Measurements from ENCODE around the gene VAT1.

The VAT1 gene

DNA sequence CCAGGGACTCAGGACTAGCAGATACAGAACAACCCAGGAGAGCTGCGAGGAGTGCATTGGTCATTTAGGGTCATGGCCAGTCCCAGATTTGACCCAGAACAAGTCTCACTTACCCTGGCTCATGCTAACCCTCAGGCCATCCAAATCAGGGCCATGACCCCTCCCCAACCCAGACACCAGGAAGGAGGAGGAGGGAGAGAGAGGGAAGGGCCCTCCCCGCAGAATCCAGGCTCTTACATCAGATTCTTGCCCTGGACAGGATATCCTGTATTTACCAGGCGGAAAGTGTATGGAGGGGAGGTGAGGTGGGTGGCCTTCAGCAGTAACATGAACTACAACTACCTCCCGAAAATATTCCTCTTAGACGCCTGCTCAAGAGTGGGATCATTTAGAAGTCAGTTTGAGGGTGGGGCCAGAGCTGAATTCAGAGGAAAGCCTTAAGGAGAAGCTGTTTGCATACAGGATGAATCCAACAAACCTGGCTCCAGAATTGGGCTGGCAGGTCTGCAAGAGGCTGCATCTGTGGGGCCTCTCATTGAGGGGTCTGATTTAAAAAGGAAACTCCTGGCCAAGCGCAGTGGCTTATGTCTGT lies 2.1 kb downstream of the VAT1 start:
- H3K27me3 Mint-ChIP-seq, result peaks cover 8% of the 10 kb centered on the region
- H3K36me3 Mint-ChIP-seq (ENCODE audit: low read depth), result peaks cover 69% of the 10 kb centered on the region
- intact Hi-C loops (cut with micrococcal nuclease), result loop anchor here (5.0 kb wide), 1 partner anchor 107 kb away; the partner anchor contains the start of gene BRCA1
- peaks cover 60% of the 10 kb centered on the region for H3K4me1 Mint-ChIP-seq (ENCODE audit: low read depth)
- H3K4me3 Mint-ChIP-seq, result peak overlapping the region; percentile 98
- peak overlapping the region; percentile 91 for H3K27ac Mint-ChIP-seq
- no peaks in the 10 kb centered on the region for H3K9me3 Mint-ChIP-seq

- peaks cover 60% of the 10 kb centered on the region for H3K4me1 Mint-ChIP-seq (ENCODE audit: low read depth)
- no peaks in the 10 kb centered on the region for H3K9me3 Mint-ChIP-seq
- peaks cover 3% of the 10 kb centered on the region for H3K27me3 Mint-ChIP-seq
- intact Hi-C loops (cut with micrococcal nuclease), result no loop called here
- peak overlapping the region; percentile 69 for H3K27ac Mint-ChIP-seq
- peaks cover 76% of the 10 kb centered on the region for H3K36me3 Mint-ChIP-seq (ENCODE audit: low read depth)
- peak overlapping the region; percentile 98 for H3K4me3 Mint-ChIP-seq
Observed at GRCh38 chr17:43019418-43019817, 2.8 kb downstream of the VAT1 start.

DNA sequence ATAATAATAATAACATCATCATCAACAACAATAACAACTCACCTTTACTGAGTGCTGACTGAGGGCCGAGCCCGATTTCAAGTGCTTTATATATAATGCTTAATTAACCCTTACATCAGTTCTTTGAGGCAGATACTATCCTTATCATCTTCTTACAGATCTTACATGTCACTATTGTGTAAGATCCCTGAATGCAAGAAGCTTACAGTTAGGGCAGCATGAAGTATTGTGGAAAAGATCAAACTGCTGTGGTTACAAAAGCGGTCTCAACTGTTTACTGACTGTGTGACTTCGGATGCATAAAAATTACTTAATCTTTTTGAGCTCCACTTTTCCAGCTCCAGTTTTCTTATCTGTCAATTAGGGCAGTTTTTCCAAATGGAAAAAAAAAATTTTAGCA lies 3.3 kb downstream of the VAT1 start:
- H3K4me3 Mint-ChIP-seq, result no peak overlapping the region
- no peaks in the 10 kb centered on the region for H3K9me3 Mint-ChIP-seq
- H3K36me3 Mint-ChIP-seq (ENCODE audit: low read depth), result peaks cover 81% of the 10 kb centered on the region
- H3K27ac Mint-ChIP-seq, result peak overlapping the region; percentile 69
- H3K4me1 Mint-ChIP-seq (ENCODE audit: low read depth), result peaks cover 62% of the 10 kb centered on the region
- intact Hi-C loops (cut with micrococcal nuclease), result no loop called here
- H3K27me3 Mint-ChIP-seq, result no peaks in the 10 kb centered on the region

GRCh38 chr17:43018008-43018853 lies 4.0 kb downstream of the VAT1 start:
- intact Hi-C loops (cut with micrococcal nuclease), result no loop called here
- Mint-ChIP-seq H3K4me1 (ENCODE audit: low read depth) (peaks cover 69% of the 10 kb centered on the region), H3K27me3 (no peaks in the 10 kb centered on the region), H3K4me3 (no peak overlapping the region), H3K27ac (no peak overlapping the region), H3K36me3 (ENCODE audit: low read depth) (peaks cover 88% of the 10 kb centered on the region), H3K9me3 (no peaks in the 10 kb centered on the region)

DNA sequence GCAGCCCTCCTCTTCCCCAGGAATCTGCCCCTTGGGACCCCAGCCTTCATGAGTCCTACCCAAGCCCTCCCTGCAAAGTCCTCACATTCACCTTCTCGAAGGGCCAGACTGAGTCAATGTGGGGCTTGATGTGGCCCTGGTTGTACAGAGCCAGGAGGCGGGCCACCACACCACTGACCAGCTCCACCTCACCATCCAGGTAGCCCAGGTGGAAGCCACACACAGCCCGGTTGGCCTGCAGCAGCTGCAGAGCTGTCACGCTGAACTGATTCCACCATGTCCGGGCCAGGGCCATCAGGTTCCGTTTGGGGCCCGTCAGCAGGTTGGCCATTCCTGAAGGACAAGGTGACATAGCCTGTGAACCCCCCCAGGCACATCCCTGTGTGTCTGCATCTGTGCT lies 6.0 kb downstream of the VAT1 start:
- Mint-ChIP-seq H3K27me3 (no peaks in the 10 kb centered on the region), H3K4me3 (no peak overlapping the region), H3K27ac (no peak overlapping the region), H3K36me3 (ENCODE audit: low read depth) (peaks cover 94% of the 10 kb centered on the region), H3K4me1 (ENCODE audit: low read depth) (peaks cover 82% of the 10 kb centered on the region), H3K9me3 (no peaks in the 10 kb centered on the region)
- intact Hi-C loops (cut with micrococcal nuclease), result no loop called here

GRCh38 chr17:43015579-43015978 lies 6.6 kb downstream of the VAT1 start:
- Mint-ChIP-seq H3K4me1 (ENCODE audit: low read depth) (peaks cover 79% of the 10 kb centered on the region), H3K4me3 (no peak overlapping the region), H3K27ac (peak overlapping the region; percentile 73), H3K9me3 (no peaks in the 10 kb centered on the region), H3K36me3 (ENCODE audit: low read depth) (peaks cover 89% of the 10 kb centered on the region), H3K27me3 (no peaks in the 10 kb centered on the region)
- intact Hi-C loops (cut with micrococcal nuclease), result no loop called here

GRCh38 chr17:43014649-43015542 lies 7.3 kb downstream of the VAT1 start:
- Mint-ChIP-seq H3K27me3 (no peaks in the 10 kb centered on the region), H3K4me1 (ENCODE audit: low read depth) (peaks cover 79% of the 10 kb centered on the region), H3K36me3 (ENCODE audit: low read depth) (peaks cover 89% of the 10 kb centered on the region), H3K27ac (peak overlapping the region; percentile 73), H3K4me3 (no peak overlapping the region), H3K9me3 (no peaks in the 10 kb centered on the region)
- intact Hi-C loops (cut with micrococcal nuclease), result no loop called here

DNA sequence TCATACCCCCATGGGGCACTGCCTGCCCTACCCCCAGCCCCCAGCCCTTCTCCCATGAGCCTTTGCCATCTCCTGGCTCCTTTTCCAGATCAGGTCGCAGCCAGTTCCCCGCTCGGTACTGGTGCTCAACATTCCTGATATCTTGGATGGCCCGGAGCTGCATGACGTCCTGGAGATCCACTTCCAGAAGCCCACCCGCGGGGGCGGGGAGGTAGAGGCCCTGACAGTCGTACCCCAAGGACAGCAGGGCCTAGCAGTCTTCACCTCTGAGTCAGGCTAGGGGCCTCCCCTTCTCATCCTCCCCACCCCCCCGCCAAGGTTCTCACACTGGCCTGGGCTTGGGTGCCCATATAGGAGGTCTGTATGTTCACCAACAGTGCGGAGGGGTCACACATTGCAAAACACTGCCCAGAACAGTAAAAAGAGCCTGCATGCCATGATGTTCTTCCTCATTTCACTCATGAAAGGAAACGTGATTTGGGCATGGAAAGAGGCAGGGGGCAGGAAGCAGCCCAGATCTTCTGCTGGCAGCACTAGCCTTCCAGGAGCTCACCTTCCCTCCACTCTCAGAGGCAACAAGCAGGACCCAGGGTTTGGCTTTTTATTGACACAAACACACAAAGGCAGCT lies 8.1 kb downstream of the VAT1 start:
- peaks cover 83% of the 10 kb centered on the region for H3K36me3 Mint-ChIP-seq (ENCODE audit: low read depth)
- peak overlapping the region; percentile 1 for H3K4me3 Mint-ChIP-seq
- H3K27me3 Mint-ChIP-seq, result no peaks in the 10 kb centered on the region
- intact Hi-C loops (cut with micrococcal nuclease), result no loop called here
- H3K9me3 Mint-ChIP-seq, result no peaks in the 10 kb centered on the region
- H3K27ac Mint-ChIP-seq, result peak overlapping the region; percentile 73
- H3K4me1 Mint-ChIP-seq (ENCODE audit: low read depth), result peaks cover 73% of the 10 kb centered on the region

- Mint-ChIP-seq H3K9me3 (no peaks in the 10 kb centered on the region), H3K4me3 (no peak overlapping the region), H3K27me3 (no peaks in the 10 kb centered on the region), H3K27ac (no peak overlapping the region), H3K36me3 (ENCODE audit: low read depth) (peaks cover 78% of the 10 kb centered on the region), H3K4me1 (ENCODE audit: low read depth) (peaks cover 66% of the 10 kb centered on the region)
- intact Hi-C loops (cut with micrococcal nuclease), result no loop called here
Observed at GRCh38 chr17:43013296-43013695, 8.9 kb downstream of the VAT1 start.

- Mint-ChIP-seq H3K27me3 (no peaks in the 10 kb centered on the region), H3K27ac (peak overlapping the region; percentile 50), H3K4me3 (no peak overlapping the region), H3K36me3 (ENCODE audit: low read depth) (peaks cover 65% of the 10 kb centered on the region), H3K9me3 (no peaks in the 10 kb centered on the region), H3K4me1 (ENCODE audit: low read depth) (peaks cover 60% of the 10 kb centered on the region)
- intact Hi-C loops (cut with micrococcal nuclease), result no loop called here
Observed at GRCh38 chr17:43011728-43012472, 10.3 kb downstream of the VAT1 start.

- H3K9me3 Mint-ChIP-seq, result no peaks in the 10 kb centered on the region
- H3K27ac Mint-ChIP-seq, result no peak overlapping the region
- peaks cover 60% of the 10 kb centered on the region for H3K36me3 Mint-ChIP-seq (ENCODE audit: low read depth)
- no peaks in the 10 kb centered on the region for H3K27me3 Mint-ChIP-seq
- H3K4me3 Mint-ChIP-seq, result no peak overlapping the region
- H3K4me1 Mint-ChIP-seq (ENCODE audit: low read depth), result peaks cover 51% of the 10 kb centered on the region
- intact Hi-C loops (cut with micrococcal nuclease), result no loop called here
Observed at GRCh38 chr17:43010667-43011308, 11.4 kb downstream of the VAT1 start.

- Mint-ChIP-seq H3K27me3 (no peaks in the 10 kb centered on the region), H3K4me3 (peak within 1 kb of the TSS; percentile 99)
Observed at GRCh38 chr17:43006639-43007551, 15.3 kb downstream of the VAT1 start, which contains the start of gene IFI35. Gene IFI35, plus strand, starts transcription at chr17:43006784. Its CDS starts 164 bp downstream, at chr17:43006948.

More at GRCh38 chr17:43006639-43007551, 15.3 kb downstream of the VAT1 start, which contains the start of gene IFI35:
- intact Hi-C loops (cut with micrococcal nuclease), result no loop called here
- H3K4me1 Mint-ChIP-seq (ENCODE audit: low read depth), result peaks cover 24% of the 10 kb centered on the region
- H3K9me3 Mint-ChIP-seq, result no peaks in the 10 kb centered on the region
- peak within 1 kb of the TSS; percentile 97 for H3K27ac Mint-ChIP-seq
- peaks cover 53% of the 10 kb centered on the region for H3K36me3 Mint-ChIP-seq (ENCODE audit: low read depth)
